ENCODE results near the gene PRRG1. TPM values are rescaled to one million over a fixed set of nuclear protein-coding genes. Genes with fewer than 3 reads are reported as not detected.
A peak's percentile ranks its signal among the peaks of the same experiment; 100 is the strongest.

The PRRG1 gene
- total and polyA plus RNA-seq, 8 donors: 8.6 to 15.0 (median 13.2) TPM

DNA sequence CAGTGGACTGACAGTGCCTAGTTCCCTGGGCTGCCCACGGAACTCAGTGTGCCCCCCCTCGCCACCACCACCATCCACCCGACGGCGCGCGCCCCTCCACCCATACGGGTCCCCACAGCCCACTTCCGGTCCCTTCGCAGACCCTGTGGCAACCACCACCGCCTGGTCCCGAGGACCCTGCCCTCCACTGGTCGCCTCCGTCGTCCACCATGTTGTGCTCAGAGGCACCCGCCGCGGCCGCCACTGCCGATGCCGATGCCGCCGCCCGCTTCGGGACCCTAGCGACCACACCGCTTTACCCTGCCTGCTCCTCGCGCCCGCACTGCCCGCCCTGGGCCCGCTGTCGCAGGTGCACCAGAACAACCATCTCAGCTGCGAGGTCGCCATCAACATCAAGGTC lies 155.8 kb downstream of the PRRG1 start:
- no peak overlapping the region for H3K27ac ChIP-seq
- H3K4me3 ChIP-seq: no peak overlapping the region
- H3K4me1 ChIP-seq: no peaks in the 10 kb centered on the region
- intact Hi-C loops (cut with DNase I): loop anchor here in 1 of 2 donors (10.0 kb wide), 1 partner anchor 320 kb away; no protein-coding TSS in a partner anchor
- DNase-seq (peak in 1 of 4 donors; percentile 47), ATAC-seq (no peak)
- H3K27me3 ChIP-seq: no peaks in the 10 kb centered on the region
- TF ChIP-seq, protein P1, sequence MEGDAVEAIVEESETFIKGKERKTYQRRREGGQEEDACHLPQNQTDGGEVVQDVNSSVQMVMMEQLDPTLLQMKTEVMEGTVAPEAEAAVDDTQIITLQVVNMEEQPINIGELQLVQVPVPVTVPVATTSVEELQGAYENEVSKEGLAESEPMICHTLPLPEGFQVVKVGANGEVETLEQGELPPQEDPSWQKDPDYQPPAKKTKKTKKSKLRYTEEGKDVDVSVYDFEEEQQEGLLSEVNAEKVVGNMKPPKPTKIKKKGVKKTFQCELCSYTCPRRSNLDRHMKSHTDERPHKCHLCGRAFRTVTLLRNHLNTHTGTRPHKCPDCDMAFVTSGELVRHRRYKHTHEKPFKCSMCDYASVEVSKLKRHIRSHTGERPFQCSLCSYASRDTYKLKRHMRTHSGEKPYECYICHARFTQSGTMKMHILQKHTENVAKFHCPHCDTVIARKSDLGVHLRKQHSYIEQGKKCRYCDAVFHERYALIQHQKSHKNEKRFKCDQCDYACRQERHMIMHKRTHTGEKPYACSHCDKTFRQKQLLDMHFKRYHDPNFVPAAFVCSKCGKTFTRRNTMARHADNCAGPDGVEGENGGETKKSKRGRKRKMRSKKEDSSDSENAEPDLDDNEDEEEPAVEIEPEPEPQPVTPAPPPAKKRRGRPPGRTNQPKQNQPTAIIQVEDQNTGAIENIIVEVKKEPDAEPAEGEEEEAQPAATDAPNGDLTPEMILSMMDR (IDR thresholded peaks at IDR 0.05): no peak
- no peaks in the 10 kb centered on the region for H3K36me3 ChIP-seq
- no peaks in the 10 kb centered on the region for H3K9me3 ChIP-seq

Other genes with a start within 250 kb of the PRRG1 start
- gene LANCL3, start 222.3 kb downstream of the PRRG1 start, total RNA-seq: 1 to 10 TPM in 1 of 2 donors, under 1 TPM in 1; 0.76 to 2.7 TPM
- gene LANCL3, start 222.3 kb downstream of the PRRG1 start, polyA plus RNA-seq (ENCODE audit: insufficient read length in 6 of 6): 1 to 10 TPM; 2.9 to 4.3 (median 3.6) TPM

All from left lung (tissue), 10 donors.